SIG-M5 (cell line): Measurements from ENCODE around the gene SIRPB1.
"Not testable (repeated sequence)": the region's sequence is repeated elsewhere in the genome, so short reads cannot be mapped to it uniquely, and the experiment has no call there.

ENCODE experiments used
- DNase-seq: peaks from one replicate; lab custom pipeline; 2025; lab: John Stamatoyannopoulos, UW

The SIRPB1 gene

DNA sequence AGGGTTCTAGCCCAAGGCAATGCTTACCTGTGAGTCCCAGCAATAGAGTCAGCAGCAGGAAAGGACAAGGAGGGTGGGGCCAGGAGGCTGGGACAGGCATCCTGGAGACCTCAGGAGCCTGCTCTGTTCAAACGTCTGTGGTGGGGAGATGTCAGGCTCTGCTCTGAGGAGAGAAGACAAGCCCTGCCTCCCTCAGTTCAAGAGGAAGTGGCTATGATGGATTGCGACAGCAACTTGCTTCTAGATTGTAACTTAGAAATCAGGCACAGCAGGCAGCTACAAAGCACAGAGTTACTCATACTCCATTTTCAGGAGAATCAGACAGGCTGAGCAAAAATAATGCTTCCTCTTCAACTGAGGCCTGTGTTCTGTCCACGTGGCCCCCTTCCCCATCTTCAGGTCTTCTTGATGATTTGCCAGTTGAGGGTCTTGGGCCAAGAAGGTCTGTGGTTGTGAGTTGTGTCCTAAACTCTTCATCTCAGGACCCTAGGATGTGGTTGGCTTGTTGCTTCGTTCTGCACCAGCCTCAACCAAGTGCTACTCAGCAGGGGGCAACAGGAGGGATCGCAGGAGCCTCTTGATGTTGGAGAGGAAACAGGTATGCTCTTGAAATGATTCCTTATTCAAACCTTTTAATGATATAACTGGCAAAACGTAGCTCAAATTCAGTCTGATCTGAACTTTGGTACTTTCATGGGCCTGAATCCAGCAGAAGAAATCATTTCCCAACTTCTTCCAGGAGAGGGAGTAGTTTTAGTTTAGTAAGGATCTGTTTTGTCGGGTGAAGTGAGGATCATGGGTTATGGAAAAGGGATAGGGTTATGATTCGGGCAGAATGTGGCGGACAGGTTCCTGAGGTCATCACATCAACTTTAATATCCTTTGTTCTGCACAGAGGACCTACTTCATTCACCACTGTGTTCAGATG is 31.0 kb downstream of the SIRPB1 start:
- peak; percentile 97 for DNase-seq

DNA sequence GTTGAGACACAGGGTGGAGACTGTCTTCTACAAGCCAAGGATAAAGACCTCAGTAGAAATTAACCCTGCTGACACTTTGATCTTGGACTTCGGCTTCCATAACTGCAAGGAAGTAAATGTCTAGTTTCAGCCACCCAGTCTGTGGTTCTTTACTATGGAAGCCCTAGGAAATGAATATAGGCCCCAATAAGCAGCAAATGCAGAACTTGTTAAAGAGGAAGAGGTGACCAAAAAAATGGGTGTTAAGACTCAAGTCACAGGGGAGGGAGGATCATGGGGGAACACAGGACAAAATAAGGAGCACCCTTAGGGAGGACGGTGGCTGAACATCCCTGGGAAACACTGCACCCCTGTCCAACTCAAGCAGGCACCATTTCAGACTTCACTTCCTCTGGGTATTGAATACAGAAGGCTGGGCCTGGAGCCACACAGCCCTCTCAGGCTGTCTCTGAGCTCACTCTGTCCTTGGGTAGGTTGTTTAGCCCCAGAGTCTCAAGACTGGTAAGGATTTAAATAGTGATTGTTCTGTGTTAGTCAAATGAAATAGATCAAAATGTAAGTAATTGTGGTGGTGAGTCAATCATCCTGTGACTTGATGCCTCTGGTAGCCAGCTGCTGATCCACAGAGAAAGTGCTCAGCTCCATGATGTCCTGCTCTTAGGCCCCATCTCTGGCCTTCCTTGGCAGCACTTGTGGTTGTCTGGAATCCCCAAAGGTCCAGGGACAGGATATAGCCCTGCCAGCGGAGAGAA is 31.9 kb downstream of the SIRPB1 start:
- peak; percentile 34 for DNase-seq

DNA sequence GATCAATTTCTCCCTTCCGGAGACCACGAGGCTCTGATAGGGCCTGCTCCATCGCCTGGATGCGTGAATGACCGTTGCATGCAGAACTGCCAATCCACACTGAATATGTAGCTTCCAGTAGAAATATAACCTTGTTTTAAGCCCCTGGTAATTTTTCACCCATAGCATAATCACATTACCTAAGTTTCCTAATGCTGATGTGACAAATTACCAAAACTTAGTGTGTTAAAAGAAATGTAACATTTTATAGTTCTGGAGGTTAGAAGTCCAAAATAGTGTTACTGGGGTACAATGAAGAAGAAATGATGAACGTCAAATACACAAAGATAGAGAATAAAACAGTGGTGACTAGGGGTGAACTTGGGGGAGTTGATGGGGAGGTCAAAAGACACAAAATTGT is 40.3 kb downstream of the SIRPB1 start:
- no peak for DNase-seq

DNA sequence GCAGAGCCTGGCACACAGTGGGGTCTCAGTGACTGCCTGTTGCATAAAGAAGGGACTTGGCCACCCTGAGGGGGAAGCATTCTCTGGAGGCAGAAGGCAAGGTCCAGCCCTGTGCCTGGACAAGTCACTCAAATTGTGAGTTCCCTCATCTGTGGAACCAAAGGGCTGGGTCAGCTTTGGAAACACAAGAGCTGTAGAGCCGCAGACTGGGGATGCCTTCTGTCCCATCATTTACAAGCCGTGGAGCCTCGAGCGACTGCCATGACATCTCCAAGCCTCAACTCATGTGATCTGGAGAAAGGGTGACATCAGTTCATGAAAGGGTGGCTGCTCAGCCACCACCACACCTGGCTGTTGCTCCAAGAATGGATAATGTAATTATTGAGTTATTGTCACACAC is 41.9 kb downstream of the SIRPB1 start:
- no peak for DNase-seq

DNA sequence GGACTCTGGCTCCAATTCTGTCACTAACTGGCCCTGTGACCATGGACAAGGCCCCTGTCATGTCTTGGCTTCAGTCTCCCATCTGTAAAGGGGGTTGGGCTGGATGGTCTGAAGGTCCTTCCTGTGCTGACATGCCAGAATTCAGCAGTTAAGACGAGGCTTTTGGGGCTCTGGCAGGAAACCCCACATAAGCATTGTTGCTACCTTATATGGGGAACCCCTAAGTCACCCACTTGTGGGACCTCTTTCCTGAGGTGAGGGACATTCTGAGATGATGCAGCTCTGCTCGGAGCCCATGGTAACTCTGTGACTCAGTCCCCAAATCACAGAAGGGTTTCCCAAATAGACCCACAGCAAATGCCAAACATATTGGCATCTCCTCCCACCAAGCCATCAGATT is 42.5 kb downstream of the SIRPB1 start:
- DNase-seq = not testable (repeated sequence)

DNA sequence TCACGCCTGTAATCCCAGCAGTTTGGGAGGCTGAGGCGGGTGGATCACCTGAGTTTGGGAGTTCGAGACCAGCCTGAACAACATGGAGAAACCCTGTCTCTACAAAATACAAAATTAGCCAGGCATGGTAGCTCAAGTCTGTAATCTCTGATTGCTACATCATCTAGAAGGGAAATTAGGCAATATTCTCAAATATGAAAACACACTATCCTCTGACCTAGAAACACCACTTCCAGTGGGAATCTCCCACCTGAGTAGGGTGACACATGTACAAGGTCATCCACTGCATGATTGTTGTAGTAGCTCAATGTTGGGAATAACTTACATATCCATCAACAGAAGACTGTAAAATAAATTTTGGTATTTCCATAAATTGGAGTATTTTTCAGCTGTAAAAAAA is 43.2 kb downstream of the SIRPB1 start:
- no peak for DNase-seq

DNA sequence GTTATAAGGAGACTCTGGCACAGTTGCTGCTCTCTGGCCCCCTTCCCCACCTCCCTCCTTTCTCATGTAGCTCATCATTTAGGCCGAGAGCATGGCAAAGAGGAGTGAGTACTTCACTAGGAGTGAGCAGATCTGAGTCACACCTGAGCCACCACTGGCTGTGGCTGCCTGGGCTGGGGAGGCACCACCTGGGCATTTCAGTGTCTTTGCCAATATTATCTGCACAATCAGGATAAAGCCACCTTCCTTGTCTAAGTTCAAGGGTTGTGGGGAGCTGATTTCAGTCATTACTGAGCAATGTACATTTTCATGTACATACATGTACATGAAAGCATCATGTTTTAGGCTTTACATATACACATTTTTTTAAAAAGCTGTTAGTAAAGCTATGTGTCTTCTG is 43.8 kb downstream of the SIRPB1 start:
- not testable (repeated sequence) for DNase-seq

DNA sequence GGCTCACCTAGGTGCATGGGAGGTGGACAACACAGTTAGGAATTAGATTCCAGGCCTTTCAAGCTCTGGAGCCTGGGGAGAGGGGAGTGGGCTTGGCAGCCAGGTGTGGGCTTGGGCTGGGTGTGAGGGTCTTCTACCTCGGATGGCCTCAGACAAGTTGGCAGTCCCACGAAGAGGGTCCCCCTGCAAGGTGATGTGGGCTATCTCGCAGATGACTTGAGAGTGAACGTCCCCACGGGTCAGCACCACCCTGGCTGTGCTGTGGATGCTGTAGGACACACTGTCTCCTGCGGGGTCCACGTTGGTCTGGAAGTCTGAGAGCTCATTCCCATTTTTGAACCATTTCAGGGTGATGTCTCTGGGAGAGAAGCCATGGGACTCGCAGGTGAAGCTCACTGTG is 48.2 kb downstream of the SIRPB1 start:
- not testable (repeated sequence) for DNase-seq
